Gastrocnemius medialis (tissue), 4 donors: Measurements from ENCODE around the gene TRIM37.

Experiments
- CTCF ChIP-seq, 5 experiments: fragments of 450-650 bp in 3 of 5; fragments of 200-600 bp in 2 of 5; sonication (generic) in 2 of 5; IDR thresholded peaks in 4 of 5; conservative IDR thresholded peaks in 1 of 5; 1 replicate in 4 of 5; 2 replicates in 1 of 5; pipeline ENCODE4 v1.5.1; 2016 to 2019; ENCODE audit warnings: antibody characterized with exemption in 5 of 5, mild to moderate bottlenecking in 3 of 5, moderate library complexity in 3 of 5
- POLR2A ChIP-seq, 2 donors: fragments of 450-650 bp; IDR thresholded peaks; one replicate each; pipeline ENCODE4 v1.6.1; 2017; ENCODE audit warnings: antibody characterized with exemption in 2 of 2, mild to moderate bottlenecking in 2 of 2, moderate library complexity in 2 of 2

GRCh38 chr17:59046192-59046591, 60.5 kb downstream of the TRIM37 start:
- TF ChIP-seq CTCF (IDR thresholded peaks at IDR 0.05 in 4 of 5, conservative IDR thresholded peaks at IDR 0.05 in 1 of 5) (no peak), POLR2A (IDR thresholded peaks at IDR 0.05) (no peak)
